NT2/D1 (cell line): Measurements from ENCODE around the gene JAKMIP2.
"Not testable (repeated sequence)": the region's sequence is repeated elsewhere in the genome, so short reads cannot be mapped to it uniquely, and the experiment has no call there.

Experiments used
- SUZ12 ChIP-seq: IDR thresholded peaks from 2 replicates; pipeline ENCODE4 v1.6.1; 2011; ENCODE audit not compliant: insufficient read length, insufficient read depth; ENCODE audit errors: extremely low read depth
- YY1 ChIP-seq: IDR thresholded peaks from 2 replicates; pipeline ENCODE4 v1.6.1; 2011; ENCODE audit not compliant: insufficient read length, insufficient read depth
- ZNF274 ChIP-seq: IDR thresholded peaks from 2 replicates; pipeline ENCODE4 v1.6.1; 2011; ENCODE audit warnings: mild to moderate bottlenecking, low read depth, low read length

DNA sequence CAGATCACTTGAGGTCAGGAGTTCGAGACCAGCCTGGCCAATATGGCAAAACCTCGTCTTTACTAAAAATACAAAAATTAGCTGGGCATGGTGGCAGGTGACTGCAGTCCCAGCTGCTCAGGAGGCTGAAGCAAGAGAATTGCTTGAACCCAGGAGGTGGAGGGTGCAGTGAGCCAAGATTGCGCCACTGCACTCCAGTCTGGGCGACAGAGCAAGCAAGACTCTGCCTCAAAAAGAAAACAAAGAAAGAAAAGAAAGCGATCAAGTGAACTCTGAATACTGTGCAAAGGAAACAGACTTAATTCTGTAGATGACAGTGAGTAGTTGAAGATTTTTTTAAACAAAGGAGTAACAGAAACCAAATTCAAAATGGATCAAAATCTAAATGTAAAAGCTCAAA is 228.7 kb downstream of the JAKMIP2 start:
- not testable (repeated sequence) for TF ChIP-seq YY1, ZNF274, SUZ12
